Prostate gland (tissue), 2 donors: ENCODE results near the gene ELP5. TPM values are rescaled to one million over a fixed set of nuclear protein-coding genes. Genes with fewer than 3 reads are reported as not detected.

Source experiments
- DNase-seq: peaks from one replicate; pipeline ENCODE4 v3.0.0-alpha.2; 2019; ENCODE audit warnings: low spot score
- H3K27ac ChIP-seq, 2 donors: fragments of 200-600 bp; sonication (generic); 2 replicates each; pipeline ENCODE4 v1.5.1; 2017 to 2019
- H3K27me3 ChIP-seq: fragments of 200-600 bp; sonication (generic); replicated peaks from 2 replicates; pipeline ENCODE4 v1.5.1; 2019; ENCODE audit not compliant: insufficient read depth
- H3K36me3 ChIP-seq, 2 donors: fragments of 200-600 bp; sonication (generic); 1 replicate in 1 of 2; 2 replicates in 1 of 2; pipeline versions ENCODE4 v1.5.1 to v1.8.1; 2017 to 2019
- H3K4me1 ChIP-seq: fragments of 200-600 bp; sonication (generic); replicated peaks from 2 replicates; pipeline ENCODE4 v1.5.1; 2019
- H3K4me3 ChIP-seq, 2 donors: fragments of 200-600 bp; sonication (generic); 2 replicates each; pipeline ENCODE4 v1.5.1; 2017 to 2019
- H3K9me3 ChIP-seq: fragments of 200-600 bp; sonication (generic); 2 replicates; pipeline ENCODE4 v1.5.1; 2017
- POLR2A ChIP-seq: fragments of 450-650 bp; IDR thresholded peaks from one replicate; pipeline ENCODE4 v1.6.1; 2016; ENCODE audit warnings: antibody characterized with exemption, mild to moderate bottlenecking
- POLR2AphosphoS5 ChIP-seq: sonication (generic); formaldehyde crosslinking; IDR thresholded peaks from one replicate; pipeline ENCODE4 v1.6.1; 2017; ENCODE audit warnings: antibody characterized with exemption
- WGBS: methylation state at CpG from one replicate; pipeline ENCODE4 v1.1.5; 2018; 5-methylcytosine and 5-hydroxymethylcytosine counted together
- intact Hi-C: fragments of 100-400 bp; cut with DNase I; formaldehyde crosslinking; loops from one replicate; pipeline ENCODE4 v1.14.2; 2022
- total RNA-seq, 2 donors: library from RNA; depleted of rRNA; stranded (reverse); fragments of >200 nt; gene quantifications; one replicate each; pipeline ENCODE4 v1.1.0, GENCODE V29; 2016
- TF ChIP-seq, protein P1 (sequence below), 4 experiments: fragments of 200-600 bp in 2 of 4; fragments of 450-650 bp in 2 of 4; sonication (generic) in 2 of 4; IDR thresholded peaks; 1 replicate in 3 of 4; 2 replicates in 1 of 4; pipeline ENCODE4 v1.5.1; 2016 to 2019; ENCODE audit warnings: antibody characterized with exemption in 4 of 4, mild to moderate bottlenecking in 2 of 4, moderate library complexity in 2 of 4

Gene ELP5
- total RNA-seq, 2 donors from 2014 or later, result 50.1 to 65.2 TPM

DNA sequence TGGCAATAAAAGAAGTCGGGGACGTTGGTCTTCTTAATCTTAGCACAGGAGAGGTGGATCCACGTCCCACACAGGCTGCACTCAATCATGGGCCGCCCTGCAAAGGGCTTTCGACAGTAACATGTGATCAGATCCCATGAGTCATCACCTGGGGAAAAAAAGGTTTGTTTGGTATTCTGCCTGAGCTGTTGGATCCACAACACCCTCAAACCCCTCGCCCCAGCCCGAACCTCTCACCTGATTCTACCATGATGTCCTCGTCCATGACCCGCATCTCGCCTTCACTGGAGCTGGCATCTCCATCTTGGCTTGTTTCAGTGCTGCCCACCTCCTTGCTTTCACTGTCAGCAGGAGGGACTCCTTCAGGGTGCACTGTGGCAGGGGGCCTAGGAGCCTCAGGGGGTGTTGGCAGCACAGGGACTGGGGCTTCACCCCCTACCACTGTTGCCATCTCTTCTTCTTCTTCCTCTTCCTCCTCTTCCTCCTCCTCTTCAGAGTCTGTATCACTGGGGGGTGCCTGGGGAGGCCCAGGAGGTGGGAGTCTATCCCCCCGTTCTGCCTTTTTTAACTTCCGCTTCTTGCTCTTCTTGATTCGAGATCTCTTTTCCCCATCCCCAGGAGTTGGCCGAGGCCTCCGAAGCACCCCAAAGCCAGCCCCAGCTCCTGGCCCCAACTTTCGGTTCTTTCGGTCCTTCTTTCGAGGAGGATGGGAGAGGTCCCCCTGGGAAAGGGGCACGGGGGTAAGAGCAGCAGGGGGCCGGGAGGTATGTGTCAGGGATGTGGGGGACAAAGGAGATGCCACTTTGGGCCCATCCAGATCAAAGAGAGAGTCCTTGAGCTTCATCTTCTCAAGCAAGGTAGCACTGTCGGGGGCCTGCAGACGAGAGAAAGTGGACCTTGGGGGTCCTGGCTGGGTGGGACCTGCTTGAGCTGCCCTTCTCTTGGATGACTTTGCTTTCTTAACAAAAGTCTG is 16.0 kb upstream of the ELP5 start:
- Histone ChIP-seq H3K4me3 (no peak overlapping the region), H3K9me3 (no peaks in the 10 kb centered on the region), H3K27me3 (no peaks in the 10 kb centered on the region), H3K36me3 (peaks cover 0 to 9% of the 10 kb centered on the region in 2 donors), H3K27ac (peak overlapping the region in 1 of 2 donors; percentile 99), H3K4me1 (peaks cover 14% of the 10 kb centered on the region)
- no peak for DNase-seq
- 79% methylated on average over 22 of the region's 22 CpGs for WGBS
- TF ChIP-seq POLR2AphosphoS5 (no peak), POLR2A (no peak)
- TF ChIP-seq, protein P1, sequence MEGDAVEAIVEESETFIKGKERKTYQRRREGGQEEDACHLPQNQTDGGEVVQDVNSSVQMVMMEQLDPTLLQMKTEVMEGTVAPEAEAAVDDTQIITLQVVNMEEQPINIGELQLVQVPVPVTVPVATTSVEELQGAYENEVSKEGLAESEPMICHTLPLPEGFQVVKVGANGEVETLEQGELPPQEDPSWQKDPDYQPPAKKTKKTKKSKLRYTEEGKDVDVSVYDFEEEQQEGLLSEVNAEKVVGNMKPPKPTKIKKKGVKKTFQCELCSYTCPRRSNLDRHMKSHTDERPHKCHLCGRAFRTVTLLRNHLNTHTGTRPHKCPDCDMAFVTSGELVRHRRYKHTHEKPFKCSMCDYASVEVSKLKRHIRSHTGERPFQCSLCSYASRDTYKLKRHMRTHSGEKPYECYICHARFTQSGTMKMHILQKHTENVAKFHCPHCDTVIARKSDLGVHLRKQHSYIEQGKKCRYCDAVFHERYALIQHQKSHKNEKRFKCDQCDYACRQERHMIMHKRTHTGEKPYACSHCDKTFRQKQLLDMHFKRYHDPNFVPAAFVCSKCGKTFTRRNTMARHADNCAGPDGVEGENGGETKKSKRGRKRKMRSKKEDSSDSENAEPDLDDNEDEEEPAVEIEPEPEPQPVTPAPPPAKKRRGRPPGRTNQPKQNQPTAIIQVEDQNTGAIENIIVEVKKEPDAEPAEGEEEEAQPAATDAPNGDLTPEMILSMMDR (IDR thresholded peaks at IDR 0.05), result no peak
- intact Hi-C loops, result loop anchor here (10.0 kb wide), 1 partner anchor 599 kb away; the partner anchor contains the start of gene KDM6B

DNA sequence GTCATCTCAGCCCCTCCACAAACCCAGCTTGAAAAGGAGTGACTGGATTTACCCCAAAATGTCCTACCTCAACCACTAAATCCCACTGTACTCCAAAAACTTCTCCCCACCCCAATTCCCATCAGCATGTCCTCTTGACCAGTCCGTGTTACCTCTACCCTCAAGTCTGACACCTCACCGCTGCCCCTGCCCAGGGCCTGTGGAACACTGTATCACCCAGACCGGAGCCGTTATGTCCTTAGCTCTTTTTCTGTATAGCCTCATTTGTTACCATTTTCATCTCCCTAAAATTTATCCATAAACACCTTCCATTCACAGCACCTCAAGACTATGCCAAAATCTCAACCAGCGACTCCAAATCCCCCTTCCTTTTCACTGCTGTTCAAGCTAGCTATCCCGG is 15.2 kb upstream of the ELP5 start:
- Histone ChIP-seq H3K4me1 (peaks cover 18% of the 10 kb centered on the region), H3K27me3 (no peaks in the 10 kb centered on the region), H3K27ac (peak overlapping the region; percentile 98 to 99), H3K36me3 (peaks cover 0 to 10% of the 10 kb centered on the region in 2 donors), H3K9me3 (no peaks in the 10 kb centered on the region), H3K4me3 (peak overlapping the region in 1 of 2 donors; percentile 100)
- TF ChIP-seq POLR2AphosphoS5, result no peak
- TF ChIP-seq, protein P1 (IDR thresholded peaks at IDR 0.05), result no peak
- no peak for TF ChIP-seq POLR2A
- no peak for DNase-seq
- intact Hi-C loops, result loop anchor here (10.0 kb wide), 1 partner anchor 598 kb away; the partner anchor contains the start of gene KDM6B
- WGBS, result 83% methylated on average over 6 of the region's 6 CpGs

DNA sequence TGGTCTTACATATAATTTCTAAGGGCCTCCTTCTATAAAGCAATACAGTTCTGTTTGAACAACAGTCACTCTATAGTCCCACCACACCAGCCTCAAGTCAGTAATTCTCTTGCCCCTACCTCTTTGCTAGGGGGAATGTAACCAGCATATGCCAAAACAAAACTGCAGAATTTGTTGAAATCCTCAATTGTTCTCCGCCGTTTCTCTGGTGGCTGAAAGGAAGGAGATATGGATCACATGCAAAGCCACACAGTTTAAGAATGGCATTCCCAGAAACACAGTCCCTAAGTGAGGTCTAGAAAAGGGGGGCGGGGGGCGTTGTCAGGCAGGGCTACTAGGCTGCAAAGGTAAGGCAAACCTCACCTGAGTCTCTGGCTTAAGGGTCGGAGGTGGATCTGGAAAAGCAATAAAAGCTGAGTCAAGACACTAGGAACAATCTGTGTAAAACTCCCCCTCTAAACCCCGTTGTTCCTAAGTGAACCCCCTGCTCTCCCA is 14.7 kb upstream of the ELP5 start:
- WGBS, result 17% methylated on average over 6 of the region's 6 CpGs

DNA sequence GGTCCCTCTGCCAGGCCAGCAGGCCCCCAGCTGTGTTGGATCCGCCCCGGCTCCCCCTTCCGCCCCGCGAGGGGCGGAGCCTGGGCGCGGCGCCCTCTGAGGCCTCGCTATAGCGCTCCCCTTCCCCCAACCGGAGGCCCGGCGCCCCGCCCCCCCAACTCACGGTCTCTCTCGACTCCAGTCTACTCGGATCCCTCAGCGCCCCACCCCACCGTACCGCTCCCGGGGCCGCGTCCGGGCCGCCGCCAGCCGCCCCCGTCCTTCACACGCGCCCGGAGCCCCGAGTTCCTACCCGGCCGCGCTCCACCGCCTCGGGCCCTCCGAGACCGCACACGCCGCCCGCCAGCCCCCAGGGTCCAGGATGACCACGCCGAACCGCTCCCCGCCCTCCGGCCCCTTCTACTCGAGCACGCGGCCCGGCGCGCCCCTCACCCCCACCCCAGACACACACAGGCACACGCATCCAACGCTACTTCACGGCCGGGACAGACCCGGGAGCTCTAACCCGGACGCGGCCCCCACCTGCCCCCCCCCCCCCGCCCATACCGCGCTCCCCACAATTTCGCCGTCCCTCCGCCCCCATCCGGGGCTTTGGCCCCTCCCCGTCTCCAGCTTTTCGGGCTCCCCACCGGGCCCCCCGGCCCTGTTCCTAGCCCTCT is 14.1 kb upstream of the ELP5 start:
- WGBS, result under 1% methylated on average over 42 of the region's 73 CpGs
- no peaks in the 10 kb centered on the region for H3K27me3 ChIP-seq
- H3K27ac ChIP-seq, result peak overlapping the region; percentile 98 to 99
- peak; percentile 79 for DNase-seq
- peak overlapping the region; percentile 94 to 100 for H3K4me3 ChIP-seq
- TF ChIP-seq POLR2AphosphoS5 (peak; percentile 52), POLR2A (peak; percentile 16)
- TF ChIP-seq, protein P1 (IDR thresholded peaks at IDR 0.05), result no peak
- intact Hi-C loops, result loop anchor here (10.0 kb wide), 1 partner anchor 597 kb away; the partner anchor contains the start of gene KDM6B
- H3K9me3 ChIP-seq, result no peaks in the 10 kb centered on the region
- peaks cover 18% of the 10 kb centered on the region for H3K4me1 ChIP-seq
- peaks cover 0 to 10% of the 10 kb centered on the region in 2 donors for H3K36me3 ChIP-seq

More for the DNA sequence above, 14.7 kb upstream of the ELP5 start:
- no peaks in the 10 kb centered on the region for H3K9me3 ChIP-seq
- TF ChIP-seq POLR2A, result no peak
- no peak for TF ChIP-seq POLR2AphosphoS5
- intact Hi-C loops, result loop anchor here (10.0 kb wide), 1 partner anchor 597 kb away; the partner anchor contains the start of gene KDM6B
- H3K4me1 ChIP-seq, result peaks cover 18% of the 10 kb centered on the region
- no peak for DNase-seq
- peaks cover 0 to 10% of the 10 kb centered on the region in 2 donors for H3K36me3 ChIP-seq
- no peaks in the 10 kb centered on the region for H3K27me3 ChIP-seq
- H3K27ac ChIP-seq, result peak overlapping the region; percentile 98 to 99
- H3K4me3 ChIP-seq, result peak overlapping the region; percentile 94 to 100
